Hepatocyte (in vitro differentiated cells): ENCODE data around the gene FYN. TPM values are rescaled to one million over a fixed set of nuclear protein-coding genes. Genes with fewer than 3 reads are reported as not detected.
A peak's percentile ranks its signal among the peaks of the same experiment; 100 is the strongest.

Experiments used
- DNase-seq: peaks from one replicate; pipeline ENCODE4 v3.0.0-alpha.2; 2016; ENCODE audit warnings: low spot score
- H2AFZ ChIP-seq: fragments of 200-600 bp; sonication (generic); 2 replicates; pipeline ENCODE4 v1.6.0; 2016; ENCODE audit warnings: antibody characterized with exemption, mild to moderate bottlenecking
- H3K27ac ChIP-seq: fragments of 200-600 bp; sonication (generic); 2 replicates; pipeline ENCODE4 v1.5.1; 2016; ENCODE audit warnings: mild to moderate bottlenecking
- H3K27me3 ChIP-seq: fragments of 200-600 bp; sonication (generic); 2 replicates; pipeline ENCODE4 v1.6.1; 2016
- H3K36me3 ChIP-seq: fragments of 200-600 bp; sonication (generic); replicated peaks from 2 replicates; pipeline ENCODE4 v1.5.1; 2016; ENCODE audit warnings: low read depth; ENCODE audit not compliant: insufficient read depth
- H3K4me1 ChIP-seq: fragments of 200-600 bp; sonication (generic); 2 replicates; pipeline ENCODE4 v1.5.1; 2016; ENCODE audit warnings: mild to moderate bottlenecking, moderate library complexity; ENCODE audit not compliant: insufficient read depth
- H3K4me2 ChIP-seq: fragments of 200-600 bp; sonication (generic); 2 replicates; pipeline ENCODE4 v1.6.0; 2016
- H3K4me3 ChIP-seq: fragments of 200-600 bp; sonication (generic); 2 replicates; pipeline ENCODE4 v1.5.1; 2016; ENCODE audit warnings: mild to moderate bottlenecking
- H3K79me2 ChIP-seq: fragments of 200-600 bp; sonication (generic); 2 replicates; pipeline ENCODE4 v1.6.0; 2017; ENCODE audit warnings: mild to moderate bottlenecking
- H3K9me2 ChIP-seq: fragments of 200-600 bp; sonication (generic); replicated peaks from 2 replicates; pipeline ENCODE4 v1.6.0; 2017; ENCODE audit warnings: mild to moderate bottlenecking; ENCODE audit not compliant: insufficient read depth
- H3K9me3 ChIP-seq: fragments of 200-600 bp; sonication (generic); 2 replicates; pipeline ENCODE4 v1.5.1; 2016; ENCODE audit warnings: low read depth, mild to moderate bottlenecking
- H4K20me1 ChIP-seq: fragments of 200-600 bp; sonication (generic); 2 replicates; pipeline ENCODE4 v1.6.0; 2016; ENCODE audit warnings: mild to moderate bottlenecking; ENCODE audit not compliant: insufficient read depth, poor library complexity, severe bottlenecking
- EZH2 ChIP-seq: fragments of 200-600 bp; sonication (generic); IDR thresholded peaks from 2 replicates; pipeline ENCODE4 v1.6.1; 2016; ENCODE audit warnings: antibody characterized with exemption, mild to moderate bottlenecking, borderline replicate concordance
- EZH2phosphoT487 ChIP-seq: fragments of 200-600 bp; sonication (generic); IDR thresholded peaks from one replicate; pipeline ENCODE4 v1.6.1; 2018; ENCODE audit warnings: antibody characterized with exemption, mild to moderate bottlenecking, low read depth, moderate library complexity; ENCODE audit not compliant: unreplicated experiment, severe bottlenecking
- WGBS: methylation state at CpG from one replicate; pipeline ENCODE4 v1.1.6; 2016; ENCODE audit warnings: low lambda C conversion rate; ENCODE audit errors: missing lambda C conversion rate; 5-methylcytosine and 5-hydroxymethylcytosine counted together
- polyA plus RNA-seq: library from polyadenylated mRNA; unstranded; fragments of >200 nt; fragmentation: Nextera tagmentation; extraction: Ambion mirVana; gene quantifications from 2 replicates; pipeline ENCODE4 v1.2.1, GENCODE V29; 2016
- total RNA-seq: library from RNA; depleted of rRNA; stranded (reverse); fragments of >200 nt; gene quantifications from 2 replicates; pipeline ENCODE4 v1.2.3, GENCODE V29; 2014
- TF ChIP-seq, protein P1 (sequence below): fragments of 200-600 bp; sonication (generic); IDR thresholded peaks from 2 replicates; pipeline ENCODE4 v1.5.1; 2016; ENCODE audit warnings: antibody characterized with exemption, mild to moderate bottlenecking; ENCODE audit not compliant: poor library complexity

The FYN gene
- total and polyA plus RNA-seq, 2 experiments from 2014 or later, result 40.0 to 70.1 TPM

GRCh38 chr6:111852725-111853124, 20.5 kb downstream of the FYN start:
- peak; percentile 50 for DNase-seq
- Histone ChIP-seq H2AFZ (no peak overlapping the region), H3K4me1 (peaks cover 23% of the 10 kb centered on the region), H3K27ac (peak overlapping the region; percentile 7), H3K4me3 (no peak overlapping the region), H4K20me1 (no peaks in the 10 kb centered on the region), H3K9me2 (no peaks in the 10 kb centered on the region), H3K36me3 (no peaks in the 10 kb centered on the region), H3K4me2 (peak overlapping the region; percentile 26), H3K27me3 (no peaks in the 10 kb centered on the region), H3K79me2 (peaks cover 66% of the 10 kb centered on the region), H3K9me3 (no peaks in the 10 kb centered on the region)
- WGBS, result 40% methylated on average over 2 of the region's 2 CpGs
- no peak for TF ChIP-seq EZH2
- no peak for TF ChIP-seq EZH2phosphoT487
- TF ChIP-seq, protein P1, sequence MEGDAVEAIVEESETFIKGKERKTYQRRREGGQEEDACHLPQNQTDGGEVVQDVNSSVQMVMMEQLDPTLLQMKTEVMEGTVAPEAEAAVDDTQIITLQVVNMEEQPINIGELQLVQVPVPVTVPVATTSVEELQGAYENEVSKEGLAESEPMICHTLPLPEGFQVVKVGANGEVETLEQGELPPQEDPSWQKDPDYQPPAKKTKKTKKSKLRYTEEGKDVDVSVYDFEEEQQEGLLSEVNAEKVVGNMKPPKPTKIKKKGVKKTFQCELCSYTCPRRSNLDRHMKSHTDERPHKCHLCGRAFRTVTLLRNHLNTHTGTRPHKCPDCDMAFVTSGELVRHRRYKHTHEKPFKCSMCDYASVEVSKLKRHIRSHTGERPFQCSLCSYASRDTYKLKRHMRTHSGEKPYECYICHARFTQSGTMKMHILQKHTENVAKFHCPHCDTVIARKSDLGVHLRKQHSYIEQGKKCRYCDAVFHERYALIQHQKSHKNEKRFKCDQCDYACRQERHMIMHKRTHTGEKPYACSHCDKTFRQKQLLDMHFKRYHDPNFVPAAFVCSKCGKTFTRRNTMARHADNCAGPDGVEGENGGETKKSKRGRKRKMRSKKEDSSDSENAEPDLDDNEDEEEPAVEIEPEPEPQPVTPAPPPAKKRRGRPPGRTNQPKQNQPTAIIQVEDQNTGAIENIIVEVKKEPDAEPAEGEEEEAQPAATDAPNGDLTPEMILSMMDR, result no peak

DNA sequence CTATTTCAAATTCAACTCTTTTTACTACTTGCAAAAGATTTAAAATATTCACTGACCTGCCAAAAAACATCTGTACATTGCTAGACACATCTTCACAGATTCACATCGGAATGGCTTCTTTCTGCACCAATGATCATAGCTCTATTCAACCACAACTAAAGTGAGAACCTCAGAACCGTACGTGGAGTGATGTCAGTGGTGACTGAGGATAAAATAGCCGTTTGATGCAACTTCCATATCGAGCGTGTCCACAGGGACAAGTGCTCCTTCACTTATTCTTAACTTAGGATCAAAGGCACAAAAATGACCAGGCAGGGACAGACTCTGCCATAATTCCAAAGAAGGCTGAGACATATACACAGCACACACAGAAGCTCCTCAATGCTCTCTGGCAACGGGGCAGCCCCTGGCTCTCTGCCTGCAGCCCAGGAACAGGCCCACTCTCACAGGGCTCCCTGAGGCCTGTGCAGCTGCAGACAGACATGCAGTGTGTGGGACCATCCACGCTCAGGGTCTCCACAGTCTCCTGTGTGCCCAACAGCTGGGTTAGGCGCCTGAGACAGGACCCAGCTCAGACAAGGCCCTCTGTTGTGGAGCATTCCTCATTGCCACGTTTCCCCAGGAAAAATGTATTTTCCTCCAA, 22.8 kb downstream of the FYN start:
- 91% methylated on average over 10 of the region's 10 CpGs for WGBS

DNA sequence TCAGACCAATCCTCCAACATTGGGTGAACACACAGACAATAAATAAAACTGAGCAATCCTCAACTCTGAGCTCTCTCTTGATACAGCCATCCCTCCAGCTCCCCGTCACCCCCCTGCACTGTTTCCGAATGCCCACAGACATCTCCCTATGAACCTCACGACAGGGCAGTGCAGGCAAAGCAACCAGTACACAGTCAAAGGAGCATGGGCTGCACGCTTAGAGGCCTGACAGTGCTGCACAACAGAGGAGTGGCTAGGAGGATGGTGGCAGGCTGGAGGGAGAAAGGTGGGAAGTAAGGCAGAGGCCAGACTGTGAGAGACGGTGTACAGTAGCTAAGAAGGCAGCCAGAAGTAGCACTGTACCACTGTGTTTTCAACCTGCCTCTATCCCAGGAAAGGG, 24.0 kb downstream of the FYN start:
- H2AFZ ChIP-seq, result no peak overlapping the region
- WGBS, result 96% methylated on average over 5 of the region's 5 CpGs
- H3K36me3 ChIP-seq, result no peaks in the 10 kb centered on the region

More for the DNA sequence above, 22.8 kb downstream of the FYN start:
- no peak for DNase-seq
- TF ChIP-seq EZH2, result no peak
- TF ChIP-seq, protein P1, result no peak
- no peak for TF ChIP-seq EZH2phosphoT487
- H4K20me1 ChIP-seq, result no peaks in the 10 kb centered on the region
- H3K4me2 ChIP-seq, result no peak overlapping the region
- no peak overlapping the region for H3K27ac ChIP-seq
- H3K4me3 ChIP-seq, result no peak overlapping the region
- H3K9me2 ChIP-seq, result no peaks in the 10 kb centered on the region
- H3K79me2 ChIP-seq, result peaks cover 70% of the 10 kb centered on the region
- no peaks in the 10 kb centered on the region for H3K9me3 ChIP-seq
- no peak overlapping the region for H2AFZ ChIP-seq
- H3K27me3 ChIP-seq, result no peaks in the 10 kb centered on the region
- H3K4me1 ChIP-seq, result peaks cover 25% of the 10 kb centered on the region
- H3K36me3 ChIP-seq, result no peaks in the 10 kb centered on the region

More for the DNA sequence above, 24.0 kb downstream of the FYN start:
- DNase-seq, result no peak
- Histone ChIP-seq H3K4me3 (no peak overlapping the region), H3K4me1 (peaks cover 33% of the 10 kb centered on the region), H3K27me3 (no peaks in the 10 kb centered on the region), H3K4me2 (no peak overlapping the region), H4K20me1 (no peaks in the 10 kb centered on the region), H3K79me2 (peaks cover 73% of the 10 kb centered on the region), H3K27ac (no peak overlapping the region), H3K9me3 (no peaks in the 10 kb centered on the region), H3K9me2 (no peaks in the 10 kb centered on the region)
- TF ChIP-seq, protein P1, result no peak
- TF ChIP-seq EZH2 (no peak), EZH2phosphoT487 (no peak)
